Spleen (tissue), 7 donors: ENCODE results near the gene MYLK.
"Not testable (repeated sequence)": the region's sequence is repeated elsewhere in the genome, so short reads cannot be mapped to it uniquely, and the experiment has no call there.

ENCODE experiments used
- POLR2A ChIP-seq, 3 donors: fragments of 450-650 bp; IDR thresholded peaks; one replicate each; pipeline ENCODE4 v1.5.1; 2017; ENCODE audit warnings: antibody characterized with exemption in 3 of 3, mild to moderate bottlenecking in 1 of 3
- POLR2AphosphoS5 ChIP-seq, 3 donors: sonication (generic); formaldehyde crosslinking; IDR thresholded peaks; one replicate each; pipeline ENCODE4 v1.5.1; 2017; ENCODE audit warnings: antibody characterized with exemption in 3 of 3
- TF ChIP-seq, protein P1 (sequence below), 11 experiments: fragments of 200-600 bp in 7 of 11; fragments of 450-650 bp in 4 of 11; sonication (generic) in 4 of 11; IDR thresholded peaks in 8 of 11; conservative IDR thresholded peaks in 3 of 11; 1 replicate in 7 of 11; 2 replicates in 4 of 11; pipeline versions ENCODE4 v1.4.0 to v1.8.0; 2016 to 2021; ENCODE audit warnings: antibody characterized with exemption in 11 of 11, inconsistent platforms in 4 of 11, mild to moderate bottlenecking in 1 of 11
- donor health status: DM: no; HTN: no; CAD: no; lungs with moderate emphysema.
- donor health status: DM: no; HTN: no; CAD: no.
- donor health status: DM: no; HTN: no; CAD: no.

DNA sequence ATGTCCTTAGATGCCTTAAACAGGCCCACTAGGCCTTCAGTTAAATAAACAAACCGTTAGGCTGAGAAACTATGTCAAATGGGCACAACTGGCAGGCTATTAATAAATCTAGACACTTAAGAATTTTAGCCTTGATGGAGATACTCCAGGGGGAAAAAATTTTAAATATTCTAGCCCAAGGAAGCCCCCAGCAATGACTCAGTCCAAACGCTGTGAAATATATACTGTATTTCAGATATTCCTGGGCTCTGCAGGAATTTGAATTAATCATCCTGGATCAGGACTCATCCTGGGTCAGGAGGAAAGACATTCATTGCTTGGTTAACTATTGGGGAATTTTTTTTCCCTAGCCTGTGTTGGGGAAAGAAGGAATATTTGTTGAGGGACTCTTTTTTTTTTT, 166.7 kb downstream of the MYLK start:
- TF ChIP-seq, protein P1, sequence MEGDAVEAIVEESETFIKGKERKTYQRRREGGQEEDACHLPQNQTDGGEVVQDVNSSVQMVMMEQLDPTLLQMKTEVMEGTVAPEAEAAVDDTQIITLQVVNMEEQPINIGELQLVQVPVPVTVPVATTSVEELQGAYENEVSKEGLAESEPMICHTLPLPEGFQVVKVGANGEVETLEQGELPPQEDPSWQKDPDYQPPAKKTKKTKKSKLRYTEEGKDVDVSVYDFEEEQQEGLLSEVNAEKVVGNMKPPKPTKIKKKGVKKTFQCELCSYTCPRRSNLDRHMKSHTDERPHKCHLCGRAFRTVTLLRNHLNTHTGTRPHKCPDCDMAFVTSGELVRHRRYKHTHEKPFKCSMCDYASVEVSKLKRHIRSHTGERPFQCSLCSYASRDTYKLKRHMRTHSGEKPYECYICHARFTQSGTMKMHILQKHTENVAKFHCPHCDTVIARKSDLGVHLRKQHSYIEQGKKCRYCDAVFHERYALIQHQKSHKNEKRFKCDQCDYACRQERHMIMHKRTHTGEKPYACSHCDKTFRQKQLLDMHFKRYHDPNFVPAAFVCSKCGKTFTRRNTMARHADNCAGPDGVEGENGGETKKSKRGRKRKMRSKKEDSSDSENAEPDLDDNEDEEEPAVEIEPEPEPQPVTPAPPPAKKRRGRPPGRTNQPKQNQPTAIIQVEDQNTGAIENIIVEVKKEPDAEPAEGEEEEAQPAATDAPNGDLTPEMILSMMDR (IDR thresholded peaks at IDR 0.05 in 8 of 11, conservative IDR thresholded peaks at IDR 0.05 in 3 of 11), result not testable (repeated sequence)
- TF ChIP-seq POLR2AphosphoS5, POLR2A (IDR thresholded peaks at IDR 0.05): not testable (repeated sequence)
